Glutamatergic neuron (in vitro differentiated cells): ENCODE results near the gene DOK5. TPM values are rescaled to one million over a fixed set of nuclear protein-coding genes. Genes with fewer than 3 reads are reported as not detected.
"Not testable (repeated sequence)": the region's sequence is repeated elsewhere in the genome, so short reads cannot be mapped to it uniquely, and the experiment has no call there.

Source experiments
- DNase-seq: peaks from one replicate; pipeline ENCODE4 v3.0.0; 2022
- H3K27ac Mint-ChIP-seq: one replicate; pipeline ENCODE4 v1.8.0; 2020; ENCODE audit warnings: mild to moderate bottlenecking, mixed read lengths, inconsistent platforms; ENCODE audit not compliant: unreplicated experiment
- H3K27me3 Mint-ChIP-seq: one replicate; pipeline ENCODE4 v1.8.0; 2020; ENCODE audit warnings: mild to moderate bottlenecking, moderate library complexity, mixed read lengths, inconsistent platforms; ENCODE audit not compliant: unreplicated experiment
- H3K36me3 Mint-ChIP-seq: one replicate; pipeline ENCODE4 v1.8.0; 2020; ENCODE audit warnings: mild to moderate bottlenecking, mixed read lengths, inconsistent platforms; ENCODE audit not compliant: unreplicated experiment
- H3K4me1 Mint-ChIP-seq: one replicate; pipeline ENCODE4 v1.8.0; 2020; ENCODE audit warnings: mild to moderate bottlenecking, low read depth, mixed read lengths, inconsistent platforms; ENCODE audit not compliant: unreplicated experiment
- H3K4me3 Mint-ChIP-seq: one replicate; pipeline ENCODE4 v1.8.0; 2020; ENCODE audit warnings: mild to moderate bottlenecking, mixed read lengths, inconsistent platforms; ENCODE audit not compliant: unreplicated experiment
- H3K9me3 Mint-ChIP-seq: one replicate; pipeline ENCODE4 v1.8.0; 2020; ENCODE audit warnings: mild to moderate bottlenecking, moderate library complexity, mixed read lengths, inconsistent platforms; ENCODE audit not compliant: unreplicated experiment
- total RNA-seq: library from RNA; stranded (reverse); fragmentation: NEBNext Ultra II Directional; extraction: Animal tissue kit (Norgen Biotek cat#: 25700); gene quantifications from one replicate; pipeline ENCODE4 v1.2.1, GENCODE V29; 2021; ENCODE audit not compliant: unreplicated experiment
- TF ChIP-seq, protein P1 (sequence below): fragments of 200-600 bp; sonication (generic); IDR thresholded peaks from one replicate; pipeline ENCODE4 v1.5.0; 2021; ENCODE audit not compliant: partially characterized antibody, unreplicated experiment

DOK5 gene
- total RNA-seq, 1 donor from 2014 or later, result 30.8 TPM

DNA sequence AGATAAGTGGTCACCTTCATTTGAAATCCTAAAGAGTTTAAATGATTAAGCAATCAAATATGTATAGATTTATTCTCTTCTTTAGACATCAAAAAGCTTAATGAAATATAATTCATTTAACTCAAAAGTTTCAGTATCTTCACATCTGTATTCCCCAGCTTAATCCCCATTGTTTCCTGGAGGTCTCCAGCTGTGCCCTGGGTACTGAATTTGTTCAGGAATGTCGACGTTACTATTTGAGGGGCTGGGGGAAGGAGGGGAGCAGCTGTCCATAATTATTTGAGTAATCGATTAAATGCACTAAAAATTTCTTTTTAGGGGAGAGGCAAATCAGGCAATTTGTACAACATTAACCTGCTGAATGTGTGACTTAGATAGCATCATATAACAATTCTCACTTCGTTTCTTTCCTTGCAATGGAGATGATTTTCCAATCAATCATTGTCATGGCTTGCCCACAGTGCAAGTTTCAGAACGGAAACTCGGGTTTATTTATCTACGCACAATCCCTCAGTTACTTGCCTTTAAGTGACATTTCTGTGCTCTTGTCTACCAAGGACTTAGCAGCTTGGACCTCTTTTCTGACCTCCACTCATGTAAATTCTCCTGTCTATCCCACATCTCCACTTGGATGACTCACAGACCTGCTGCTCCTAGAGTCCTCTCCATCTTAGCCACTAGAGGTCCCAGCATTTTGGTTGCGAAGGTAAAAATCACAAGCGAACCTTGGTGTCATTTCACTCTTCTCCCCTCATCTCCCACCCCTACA, 3.9 kb downstream of the DOK5 start:
- Mint-ChIP-seq H3K4me3 (no peak overlapping the region), H3K27me3 (no peaks in the 10 kb centered on the region), H3K4me1 (peaks cover 4% of the 10 kb centered on the region), H3K36me3 (no peaks in the 10 kb centered on the region), H3K27ac (no peak overlapping the region), H3K9me3 (peaks cover 12% of the 10 kb centered on the region)
- DNase-seq, result no peak
- TF ChIP-seq, protein P1, sequence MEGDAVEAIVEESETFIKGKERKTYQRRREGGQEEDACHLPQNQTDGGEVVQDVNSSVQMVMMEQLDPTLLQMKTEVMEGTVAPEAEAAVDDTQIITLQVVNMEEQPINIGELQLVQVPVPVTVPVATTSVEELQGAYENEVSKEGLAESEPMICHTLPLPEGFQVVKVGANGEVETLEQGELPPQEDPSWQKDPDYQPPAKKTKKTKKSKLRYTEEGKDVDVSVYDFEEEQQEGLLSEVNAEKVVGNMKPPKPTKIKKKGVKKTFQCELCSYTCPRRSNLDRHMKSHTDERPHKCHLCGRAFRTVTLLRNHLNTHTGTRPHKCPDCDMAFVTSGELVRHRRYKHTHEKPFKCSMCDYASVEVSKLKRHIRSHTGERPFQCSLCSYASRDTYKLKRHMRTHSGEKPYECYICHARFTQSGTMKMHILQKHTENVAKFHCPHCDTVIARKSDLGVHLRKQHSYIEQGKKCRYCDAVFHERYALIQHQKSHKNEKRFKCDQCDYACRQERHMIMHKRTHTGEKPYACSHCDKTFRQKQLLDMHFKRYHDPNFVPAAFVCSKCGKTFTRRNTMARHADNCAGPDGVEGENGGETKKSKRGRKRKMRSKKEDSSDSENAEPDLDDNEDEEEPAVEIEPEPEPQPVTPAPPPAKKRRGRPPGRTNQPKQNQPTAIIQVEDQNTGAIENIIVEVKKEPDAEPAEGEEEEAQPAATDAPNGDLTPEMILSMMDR, result peak; percentile 10

DNA sequence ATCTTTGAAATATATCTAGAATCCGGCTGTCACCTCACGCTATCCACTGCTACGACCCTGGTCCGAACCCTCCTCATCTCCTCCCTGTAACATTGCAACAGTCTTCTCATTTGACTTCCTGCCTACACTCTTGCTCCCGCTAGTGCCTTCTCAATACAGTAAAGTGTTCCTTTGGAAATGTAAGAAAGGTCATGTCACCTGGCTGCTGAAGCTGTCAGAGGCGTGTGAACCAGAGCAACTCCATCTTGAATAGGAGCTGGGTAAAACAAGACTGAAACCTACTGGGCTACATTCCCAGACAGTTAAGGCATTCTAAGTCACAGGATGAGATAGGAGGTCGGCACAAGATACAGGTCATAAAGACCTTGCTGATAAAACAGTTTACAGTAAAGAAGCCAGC, 4.5 kb downstream of the DOK5 start:
- H3K36me3 Mint-ChIP-seq, H3K27ac Mint-ChIP-seq, H3K4me3 Mint-ChIP-seq, DNase-seq, H3K27me3 Mint-ChIP-seq, H3K4me1 Mint-ChIP-seq, H3K9me3 Mint-ChIP-seq: not testable (repeated sequence)

DNA sequence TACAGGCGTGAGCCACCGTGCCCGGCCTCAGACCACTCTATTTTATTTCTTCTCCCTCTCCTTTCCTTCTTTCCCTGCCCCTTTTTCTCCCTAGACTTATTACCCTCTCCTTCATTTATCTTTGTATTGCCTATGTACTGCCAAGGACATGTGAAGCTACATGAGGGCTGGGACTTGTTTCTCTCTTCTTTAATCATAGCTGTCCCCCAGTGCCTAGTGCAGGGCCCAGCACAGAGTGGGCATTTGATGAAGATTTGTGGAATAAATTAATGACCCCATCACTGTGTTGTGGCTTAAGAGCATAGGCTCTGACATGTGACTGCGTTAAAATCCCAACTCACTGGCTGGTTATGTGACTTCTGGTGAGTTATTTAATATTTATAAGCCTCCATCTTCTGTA, 6.0 kb downstream of the DOK5 start:
- Mint-ChIP-seq H3K4me1 (no peaks in the 10 kb centered on the region), H3K4me3 (no peak overlapping the region), H3K36me3 (no peaks in the 10 kb centered on the region), H3K9me3 (peaks cover 5% of the 10 kb centered on the region), H3K27ac (no peak overlapping the region), H3K27me3 (no peaks in the 10 kb centered on the region)
- no peak for DNase-seq
- TF ChIP-seq, protein P1, result no peak

DNA sequence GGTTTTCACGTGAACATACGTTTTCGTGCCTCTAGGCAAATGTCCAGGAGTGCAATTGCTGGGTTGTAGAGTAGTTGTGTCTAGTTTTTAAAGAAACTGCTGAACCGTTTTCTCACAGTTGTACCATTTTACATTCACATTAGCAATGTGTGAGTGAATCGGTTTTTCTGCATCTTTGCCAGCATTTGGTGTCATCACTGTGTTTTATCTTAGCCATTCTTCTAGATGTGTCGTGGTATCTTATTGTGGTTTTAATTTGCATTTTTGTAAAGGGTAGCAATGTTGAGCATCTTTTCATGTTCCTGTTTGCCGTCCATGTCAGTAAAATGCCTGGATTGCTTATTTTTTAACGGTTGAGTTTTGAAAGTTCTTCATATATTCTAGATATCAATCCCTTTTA, 10.2 kb downstream of the DOK5 start:
- TF ChIP-seq, protein P1, result no peak
- Mint-ChIP-seq H3K4me1 (no peaks in the 10 kb centered on the region), H3K9me3 (no peaks in the 10 kb centered on the region), H3K36me3 (no peaks in the 10 kb centered on the region), H3K4me3 (no peak overlapping the region), H3K27me3 (no peaks in the 10 kb centered on the region), H3K27ac (no peak overlapping the region)
- DNase-seq, result no peak

DNA sequence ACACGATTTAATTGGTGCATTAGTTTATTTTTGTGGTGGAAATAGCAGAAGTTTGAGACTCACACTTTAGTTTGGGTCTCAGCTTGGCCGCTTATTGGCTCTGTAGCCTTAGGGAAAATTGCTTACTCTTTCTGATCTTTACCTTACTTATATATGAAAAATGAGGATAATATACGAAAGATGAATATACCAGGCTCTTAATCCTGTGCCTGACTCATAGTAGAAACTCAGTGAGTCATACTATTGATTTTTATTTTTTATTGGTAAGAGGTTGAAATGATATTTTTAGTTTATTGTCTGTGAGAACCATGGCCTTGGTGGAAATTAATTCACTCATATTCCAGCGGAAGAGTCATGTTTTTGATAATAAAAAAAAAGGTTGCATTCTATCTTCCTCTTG, 11.2 kb downstream of the DOK5 start:
- no peaks in the 10 kb centered on the region for H3K4me1 Mint-ChIP-seq
- H3K27me3 Mint-ChIP-seq, result no peaks in the 10 kb centered on the region
- TF ChIP-seq, protein P1, result no peak
- DNase-seq, result no peak
- no peaks in the 10 kb centered on the region for H3K9me3 Mint-ChIP-seq
- H3K4me3 Mint-ChIP-seq, result no peak overlapping the region
- H3K27ac Mint-ChIP-seq, result no peak overlapping the region
- H3K36me3 Mint-ChIP-seq, result no peaks in the 10 kb centered on the region
